ENCODE data around the gene PSMB10.

Gene PSMB10

GRCh38 chr16:67963662-67964321 is 27.1 kb upstream of the PSMB10 start:
- no peak for DNase-seq

GRCh38 chr16:67963292-67963661 is 26.6 kb upstream of the PSMB10 start:
- no peak for DNase-seq

GRCh38 chr16:67962135-67962534 is 25.5 kb upstream of the PSMB10 start:
- DNase-seq, result no peak

- no peak for DNase-seq
Observed at GRCh38 chr16:67961551-67961957, 24.9 kb upstream of the PSMB10 start.

GRCh38 chr16:67959536-67960329 is 23.1 kb upstream of the PSMB10 start:
- no peak for DNase-seq

- DNase-seq, result no peak
Observed at GRCh38 chr16:67957622-67958021, 21.0 kb upstream of the PSMB10 start.

- no peak for DNase-seq
Observed at GRCh38 chr16:67954421-67955196, 18.0 kb upstream of the PSMB10 start.

- DNase-seq, result no peak
Observed at GRCh38 chr16:67953641-67954375, 17.2 kb upstream of the PSMB10 start.

GRCh38 chr16:67951485-67951884 is 14.8 kb upstream of the PSMB10 start:
- DNase-seq, result no peak

GRCh38 chr16:67950335-67950843 is 13.7 kb upstream of the PSMB10 start:
- no peak for DNase-seq

- no peak for DNase-seq
Observed at GRCh38 chr16:67949645-67950044, 13.0 kb upstream of the PSMB10 start.

GRCh38 chr16:67948015-67948414 is 11.4 kb upstream of the PSMB10 start:
- no peak for DNase-seq

- DNase-seq, result no peak
Observed at GRCh38 chr16:67946966-67947558, 10.4 kb upstream of the PSMB10 start.

GRCh38 chr16:67946128-67946569 is 9.5 kb upstream of the PSMB10 start:
- DNase-seq, result no peak

- no peak for DNase-seq
Observed at GRCh38 chr16:67945392-67945933, 8.8 kb upstream of the PSMB10 start.

GRCh38 chr16:67944690-67945391 is 8.2 kb upstream of the PSMB10 start:
- DNase-seq, result no peak

GRCh38 chr16:67943619-67944504 is 7.2 kb upstream of the PSMB10 start, which contains the start of gene LCAT:
TSS of gene LCAT (minus strand) at chr16:67944120. CDS start at chr16:67944101, 19 bp downstream.
- no peak for DNase-seq

GRCh38 chr16:67943256-67943618 is 6.6 kb upstream of the PSMB10 start:
- no peak for DNase-seq

GRCh38 chr16:67942510-67943255 is 6.0 kb upstream of the PSMB10 start:
- DNase-seq, result no peak

GRCh38 chr16:67942200-67942509 is 5.5 kb upstream of the PSMB10 start:
- DNase-seq, result no peak
